CD4-positive, alpha-beta T cell treated with Interleukin-12 subunit alpha and Interleukin-12 subunit beta, for 1 hour (primary cell): ENCODE data around the gene CDKN2A.

Experiments used
- DNase-seq: peaks from one replicate; pipeline ENCODE4 v3.0.0-alpha.2; 2020

The CDKN2A gene

DNA sequence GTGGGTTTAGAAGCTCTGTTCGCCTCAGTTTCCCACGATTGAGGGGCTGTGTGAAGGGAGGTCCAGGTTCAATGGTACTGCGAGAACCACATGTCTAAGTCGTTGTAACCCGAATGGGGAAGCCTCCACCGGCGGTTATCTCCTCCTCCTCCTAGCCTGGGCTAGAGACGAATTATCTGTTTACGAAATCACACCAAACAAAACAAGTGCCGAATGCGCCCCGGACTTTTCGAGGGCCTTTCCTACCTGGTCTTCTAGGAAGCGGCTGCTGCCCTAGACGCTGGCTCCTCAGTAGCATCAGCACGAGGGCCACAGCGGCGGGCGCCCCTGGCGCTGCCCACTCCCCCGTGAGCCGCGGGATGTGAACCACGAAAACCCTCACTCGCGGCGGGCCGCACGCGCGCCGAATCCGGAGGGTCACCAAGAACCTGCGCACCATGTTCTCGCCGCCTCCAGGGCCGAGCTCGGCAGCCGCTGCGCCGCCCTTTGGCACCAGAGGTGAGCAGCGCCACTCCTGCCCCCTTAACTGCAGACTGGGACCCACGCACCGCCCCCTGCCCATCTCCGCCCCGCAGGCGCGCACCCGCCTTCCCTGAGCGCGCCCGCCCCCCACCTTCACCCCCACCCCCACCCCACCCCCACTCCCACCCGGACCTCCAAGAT lies at the start of gene CDKN2A:
Gene CDKN2A, minus strand, starts transcription at position 500 of the 663 bp plus-strand sequence.
- DNase-seq, result peak; percentile 69

DNA sequence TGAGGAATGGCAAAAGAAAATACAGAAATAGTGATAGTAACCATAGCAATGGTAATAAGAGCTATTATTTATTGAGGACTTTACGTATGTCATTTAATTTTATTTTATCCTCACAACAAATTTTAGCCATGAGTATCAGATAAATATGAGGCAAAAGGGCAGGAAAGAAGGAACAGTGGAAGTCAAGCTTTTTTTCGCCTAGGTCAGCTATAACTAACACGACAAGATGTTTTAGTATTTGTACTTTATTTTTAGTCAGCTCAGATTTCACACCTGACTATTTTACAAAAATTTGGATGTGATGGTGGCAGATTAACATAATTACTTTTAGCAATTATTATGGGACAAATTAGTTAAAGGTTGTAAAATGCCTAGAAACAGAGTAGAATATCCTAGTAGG lies 49.7 kb upstream of the CDKN2A start:
- DNase-seq, result no peak

DNA sequence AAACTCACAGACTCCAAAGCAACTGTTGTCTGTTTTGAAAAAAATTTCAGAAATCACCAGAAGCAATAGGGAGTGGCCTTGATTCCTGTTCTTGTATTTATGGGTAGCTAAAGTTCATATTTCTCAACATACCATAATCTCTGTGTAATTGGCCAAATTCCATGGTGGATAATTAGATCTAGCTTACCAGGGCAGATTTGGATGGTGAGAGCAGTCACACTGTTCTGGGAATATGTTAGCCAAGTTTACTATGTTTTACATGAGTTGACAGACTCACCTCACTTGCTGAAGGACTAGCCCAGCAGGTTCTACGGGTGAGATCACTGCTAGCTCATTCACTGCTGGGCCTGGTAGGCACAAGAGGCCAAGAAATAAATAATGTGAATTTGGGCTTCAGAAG lies 47.6 kb upstream of the CDKN2A start:
- no peak for DNase-seq

DNA sequence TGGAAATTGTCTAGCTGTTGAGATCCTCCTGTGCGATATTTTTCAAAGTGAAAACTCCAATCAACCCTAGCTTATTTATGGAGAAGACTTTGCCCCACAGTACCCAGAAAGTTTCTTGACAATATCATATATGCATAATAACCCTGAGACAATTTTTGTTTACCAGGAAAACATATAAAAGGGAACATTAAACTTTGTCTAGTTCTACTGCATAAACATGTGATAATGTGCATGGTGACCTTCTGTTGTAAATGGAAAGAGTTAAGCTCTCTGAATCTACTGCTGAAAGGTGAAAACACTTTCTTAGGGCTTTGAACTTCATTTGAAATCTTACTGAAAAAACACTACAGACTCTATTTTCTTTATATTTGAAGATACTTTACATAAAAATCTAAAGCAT lies 47.2 kb upstream of the CDKN2A start:
- no peak for DNase-seq

DNA sequence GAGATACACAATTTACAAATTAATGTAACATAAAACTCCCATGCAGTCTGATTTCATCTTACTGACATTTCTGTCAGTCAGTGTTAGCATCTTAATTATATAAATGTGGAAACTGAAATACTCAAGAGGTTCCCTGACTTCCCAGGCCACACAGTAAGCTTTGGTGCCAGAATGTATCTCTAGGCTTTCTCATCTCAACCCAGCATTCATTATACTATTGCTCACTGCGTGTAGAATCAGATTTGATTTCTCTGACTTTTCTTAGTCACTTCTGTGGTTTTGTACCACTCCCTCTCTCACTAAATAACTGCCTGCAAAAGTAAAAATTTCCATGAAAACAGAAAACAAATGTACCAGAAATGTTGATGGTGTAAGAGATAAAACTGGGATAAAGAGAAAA lies 46.6 kb upstream of the CDKN2A start:
- DNase-seq, result no peak

DNA sequence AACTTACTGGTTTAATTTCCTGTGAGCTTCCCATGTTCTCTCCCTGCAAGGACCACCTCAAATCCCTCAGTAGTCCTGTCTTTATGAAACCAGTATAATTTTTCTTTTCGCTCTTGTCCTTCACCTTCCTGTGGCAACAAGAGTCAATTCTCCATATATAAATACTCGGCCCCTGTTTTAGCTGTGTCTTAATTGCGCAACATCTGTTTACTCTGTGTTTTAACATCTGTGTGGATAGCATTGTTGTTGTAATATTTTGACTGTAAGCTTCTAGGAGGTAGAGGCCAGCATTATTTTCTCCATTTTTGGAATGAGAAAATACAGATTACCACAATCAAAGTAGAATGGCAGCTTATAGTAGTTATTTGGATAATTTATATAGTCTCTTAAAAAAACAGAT lies 45.1 kb upstream of the CDKN2A start:
- no peak for DNase-seq

DNA sequence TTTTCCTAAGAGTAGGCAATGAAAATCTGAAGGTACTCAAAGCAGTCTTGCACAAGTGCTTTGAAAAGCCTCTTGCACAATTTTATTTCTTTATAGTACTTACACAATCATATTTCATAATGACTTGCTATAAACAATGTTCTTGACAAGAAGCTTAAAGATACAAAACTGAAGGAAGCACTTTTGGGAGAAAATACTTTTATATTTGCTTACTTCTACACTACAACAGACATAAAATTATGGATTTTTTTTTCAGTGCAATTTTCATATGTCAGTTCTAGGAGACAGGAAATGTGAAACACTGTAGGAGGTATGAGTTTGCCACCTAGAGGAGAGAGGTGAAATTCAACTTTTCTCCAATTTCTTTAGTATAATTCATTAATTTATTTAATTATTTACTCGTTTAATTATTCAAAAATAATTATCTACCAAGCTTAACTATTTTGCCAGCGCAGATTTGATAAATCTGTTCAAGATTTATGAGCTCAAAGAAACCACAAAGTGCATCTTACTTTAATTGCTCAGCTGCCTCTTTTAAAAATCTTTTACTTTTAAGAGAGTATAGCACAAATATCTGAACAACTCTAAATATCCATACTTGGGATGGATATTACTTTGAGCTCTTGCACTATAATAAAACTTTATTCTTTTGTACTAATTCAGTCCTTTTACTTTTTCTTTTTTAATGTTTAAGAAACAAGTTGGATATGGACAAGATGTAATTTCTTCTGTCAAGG lies 43.9 kb upstream of the CDKN2A start:
- peak; percentile 45 for DNase-seq

DNA sequence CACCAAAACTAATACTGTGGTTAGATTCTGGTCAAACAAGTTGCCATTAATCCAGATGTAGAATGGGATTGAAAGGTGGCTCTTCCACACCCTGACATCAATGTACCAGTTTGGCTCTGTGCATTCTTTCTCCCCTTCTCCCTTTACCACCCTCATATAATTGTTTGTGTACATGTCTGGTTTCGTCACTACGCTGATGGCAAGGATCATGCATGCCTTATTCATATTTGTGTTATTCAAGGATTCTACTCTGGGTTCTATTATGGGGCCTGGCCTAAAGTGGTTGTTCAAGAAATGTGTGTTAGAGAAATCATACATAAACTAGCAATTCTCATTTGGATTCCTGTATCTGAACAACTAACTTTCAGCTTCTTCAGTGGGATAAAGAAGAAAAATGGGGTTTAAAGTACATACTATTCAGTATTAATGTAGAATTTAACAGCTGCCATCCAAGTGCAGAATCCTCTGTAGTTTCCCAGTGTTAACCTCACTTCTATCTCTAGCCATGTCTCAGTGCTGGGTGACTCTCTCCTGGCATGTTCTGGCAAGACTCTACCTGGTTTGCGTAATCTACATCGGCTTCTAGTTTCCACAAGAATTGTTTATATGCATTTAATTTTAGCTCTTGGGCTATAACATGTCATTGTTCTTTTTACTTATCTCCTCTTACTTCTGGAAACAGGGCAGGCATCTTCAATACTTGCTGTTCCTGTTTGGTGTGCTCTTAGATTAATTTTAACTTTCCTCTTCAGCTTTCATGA lies 42.9 kb upstream of the CDKN2A start:
- DNase-seq, result no peak

DNA sequence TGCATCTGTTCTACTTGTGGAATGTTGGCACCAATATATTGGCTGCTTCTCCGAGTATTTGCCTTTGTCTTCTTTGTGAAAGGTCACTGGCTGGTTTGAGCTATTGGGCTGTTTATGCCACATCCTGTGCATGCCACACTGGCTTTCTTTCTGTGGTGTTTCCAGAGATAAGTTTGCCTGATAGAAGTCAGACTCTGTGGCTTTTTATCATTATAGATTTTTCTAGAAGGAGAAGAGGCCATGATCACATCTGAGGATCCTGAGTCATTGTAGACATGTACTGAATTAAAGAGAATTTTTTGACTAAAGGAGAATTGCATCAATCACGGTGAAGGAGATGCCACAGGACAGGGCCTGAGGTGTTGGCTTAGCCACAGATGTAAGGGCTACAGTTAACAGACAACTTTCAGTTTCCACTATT lies 41.4 kb upstream of the CDKN2A start:
- peak; percentile 13 for DNase-seq

DNA sequence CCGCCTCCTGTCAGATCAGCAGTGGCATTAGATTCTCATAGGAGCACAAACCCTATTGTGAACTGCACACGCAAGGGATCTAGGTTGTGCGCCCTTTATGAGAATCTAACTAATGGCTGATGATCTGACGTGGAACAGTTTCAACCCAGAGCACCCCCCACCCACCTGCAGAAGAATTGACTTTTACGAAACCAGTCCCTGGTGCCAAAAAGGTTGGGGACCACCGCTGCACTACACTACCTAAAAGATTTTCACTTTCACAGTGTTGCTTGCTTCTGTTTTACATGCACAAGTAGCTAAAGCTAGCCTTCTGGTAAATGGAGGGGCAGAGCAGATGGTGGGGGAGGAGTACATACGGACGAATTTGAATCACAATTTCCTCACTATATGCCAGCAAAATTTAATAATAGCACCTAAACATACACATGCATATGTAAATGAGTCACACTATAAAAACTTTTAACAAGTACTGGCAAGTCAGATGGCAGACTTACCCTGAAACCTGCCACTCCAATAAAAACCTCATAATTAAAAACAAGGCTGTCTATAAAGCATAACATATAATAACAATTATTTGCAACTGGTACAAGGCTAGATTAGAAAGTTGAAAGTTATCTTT lies 38.9 kb upstream of the CDKN2A start:
- DNase-seq, result no peak

DNA sequence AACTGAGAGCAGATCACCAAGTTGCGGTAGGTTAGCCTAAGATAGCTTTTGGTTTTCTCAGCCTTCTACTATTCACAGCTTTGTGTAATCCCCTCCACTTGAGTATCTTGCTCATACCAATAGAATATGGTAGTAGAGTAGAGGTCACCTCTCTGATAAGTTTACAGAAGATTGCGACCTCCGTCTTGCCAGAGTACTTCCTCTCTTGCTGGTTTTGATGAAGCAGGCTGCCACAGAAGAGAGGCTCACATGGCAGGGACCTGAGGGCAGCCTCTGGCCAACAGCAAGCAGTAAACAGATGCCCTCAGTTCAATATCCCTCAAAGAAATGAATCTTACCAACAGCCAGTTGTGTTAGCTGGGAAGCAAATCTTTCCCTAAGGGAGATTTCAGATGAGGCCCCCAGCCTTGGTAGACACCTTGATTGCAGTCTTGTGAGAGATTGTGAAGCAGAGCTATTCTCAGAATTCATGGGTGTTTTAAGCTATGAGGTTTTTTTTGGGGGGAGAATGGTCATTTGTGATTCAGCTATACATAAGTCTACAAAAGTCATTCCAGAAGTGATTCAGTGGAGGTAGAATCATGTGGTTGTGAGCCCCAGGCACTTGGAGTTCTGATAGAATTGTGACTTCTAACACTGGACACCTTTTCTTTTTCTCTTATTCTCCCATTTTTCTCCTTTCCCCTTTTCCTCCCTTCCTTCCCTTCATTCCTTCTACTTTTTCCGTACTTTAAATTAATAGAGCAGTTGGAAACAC lies 37.6 kb upstream of the CDKN2A start:
- DNase-seq, result no peak

DNA sequence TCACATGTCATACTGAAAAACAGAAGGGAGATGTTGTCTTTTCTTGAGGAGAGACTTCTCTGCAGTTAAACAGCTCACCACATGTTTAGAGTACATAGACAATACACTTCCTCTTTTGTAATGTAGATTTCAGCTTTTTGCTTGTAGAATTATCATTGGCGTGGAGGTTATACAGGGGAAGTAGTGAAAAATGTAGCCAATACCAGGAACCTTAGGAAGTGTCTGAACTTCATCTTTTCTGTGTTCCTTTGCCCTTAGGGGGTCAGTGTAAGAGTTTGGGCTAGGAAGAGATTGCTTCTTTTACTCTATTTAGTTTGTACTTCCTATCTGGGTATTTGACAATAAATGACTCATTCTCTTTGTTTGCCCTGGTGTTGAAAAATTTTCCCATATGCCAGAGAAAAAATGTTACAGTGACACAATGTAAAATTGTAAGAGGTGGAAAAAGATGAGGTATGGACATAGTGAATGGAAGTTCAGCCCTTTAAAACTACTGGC lies 36.0 kb upstream of the CDKN2A start:
- DNase-seq, result no peak

DNA sequence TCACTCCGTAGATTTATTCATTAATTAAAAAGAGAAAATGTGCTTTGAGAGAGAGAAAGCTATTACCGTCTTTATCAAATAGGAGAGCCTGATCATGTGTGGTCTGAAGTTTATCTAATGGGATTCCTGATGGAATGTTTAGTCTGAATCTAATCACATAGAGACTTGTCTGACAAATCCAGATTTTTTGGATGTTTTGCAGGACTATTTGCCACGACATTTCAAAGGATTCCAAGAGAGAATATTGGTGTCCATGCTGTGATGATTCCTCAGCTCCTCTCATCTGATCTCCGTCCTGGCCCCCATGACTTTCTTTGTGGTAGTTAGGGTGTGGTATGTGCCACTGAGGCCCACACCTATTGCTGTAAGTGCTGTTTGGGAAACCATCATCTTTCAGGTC lies 35.0 kb upstream of the CDKN2A start:
- DNase-seq, result no peak

DNA sequence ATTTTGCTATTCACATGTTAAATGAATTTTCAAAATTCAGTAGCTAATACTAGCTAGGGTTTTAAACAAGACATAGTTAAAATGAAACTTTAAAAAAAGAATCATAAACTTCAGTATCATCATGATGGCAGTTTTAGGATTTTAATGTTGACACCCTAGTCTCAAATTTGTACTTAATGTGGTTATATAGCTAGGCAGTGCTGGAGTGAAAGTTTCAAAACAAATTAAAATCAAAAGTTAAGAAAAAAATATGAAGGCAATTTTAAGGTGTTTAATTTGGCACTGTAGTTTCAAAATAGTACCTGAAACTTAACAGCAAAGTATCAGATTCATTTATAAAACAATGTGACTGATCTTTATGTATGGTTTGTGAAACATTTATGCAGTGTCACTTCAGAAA lies 34.2 kb upstream of the CDKN2A start:
- DNase-seq, result no peak

DNA sequence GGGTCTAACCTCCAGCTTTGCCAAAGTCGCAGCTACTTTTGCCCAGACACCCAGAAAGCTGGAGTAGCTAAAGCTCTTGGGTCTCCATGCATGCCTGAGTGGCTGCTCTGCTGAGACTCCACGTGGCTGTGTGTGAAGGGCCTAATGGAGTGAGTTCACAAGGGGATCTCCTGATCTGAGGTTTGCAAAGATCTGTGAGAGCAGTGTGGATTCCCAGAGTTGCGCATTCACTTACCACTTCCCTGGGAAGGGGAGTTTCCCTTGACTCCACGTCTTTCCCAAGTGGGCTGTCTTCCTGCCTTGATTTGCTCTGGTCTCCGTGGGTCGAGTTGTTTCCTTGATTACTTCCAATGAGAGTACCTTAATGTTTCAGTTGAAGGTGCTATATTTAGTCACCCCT lies 32.5 kb upstream of the CDKN2A start:
- no peak for DNase-seq

DNA sequence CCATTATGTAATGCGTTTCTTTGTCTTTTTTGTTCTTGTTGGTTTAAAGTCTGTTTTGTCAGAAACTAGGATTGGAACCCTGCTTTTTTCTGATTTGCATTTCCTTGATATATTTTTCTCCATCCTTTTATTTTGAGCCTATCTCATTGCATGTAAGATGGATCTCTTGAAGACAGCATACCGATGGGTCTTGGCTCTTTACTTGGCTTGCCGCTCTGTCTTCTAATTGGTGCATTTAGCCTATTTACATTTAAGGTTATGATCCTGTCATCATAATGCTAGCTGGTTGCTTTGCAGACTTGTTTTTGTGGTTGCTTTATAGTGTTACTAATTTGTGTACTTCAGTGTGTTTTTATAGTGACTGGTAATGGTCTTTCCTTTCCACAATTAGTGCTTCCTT lies 28.2 kb upstream of the CDKN2A start:
- DNase-seq, result no peak

DNA sequence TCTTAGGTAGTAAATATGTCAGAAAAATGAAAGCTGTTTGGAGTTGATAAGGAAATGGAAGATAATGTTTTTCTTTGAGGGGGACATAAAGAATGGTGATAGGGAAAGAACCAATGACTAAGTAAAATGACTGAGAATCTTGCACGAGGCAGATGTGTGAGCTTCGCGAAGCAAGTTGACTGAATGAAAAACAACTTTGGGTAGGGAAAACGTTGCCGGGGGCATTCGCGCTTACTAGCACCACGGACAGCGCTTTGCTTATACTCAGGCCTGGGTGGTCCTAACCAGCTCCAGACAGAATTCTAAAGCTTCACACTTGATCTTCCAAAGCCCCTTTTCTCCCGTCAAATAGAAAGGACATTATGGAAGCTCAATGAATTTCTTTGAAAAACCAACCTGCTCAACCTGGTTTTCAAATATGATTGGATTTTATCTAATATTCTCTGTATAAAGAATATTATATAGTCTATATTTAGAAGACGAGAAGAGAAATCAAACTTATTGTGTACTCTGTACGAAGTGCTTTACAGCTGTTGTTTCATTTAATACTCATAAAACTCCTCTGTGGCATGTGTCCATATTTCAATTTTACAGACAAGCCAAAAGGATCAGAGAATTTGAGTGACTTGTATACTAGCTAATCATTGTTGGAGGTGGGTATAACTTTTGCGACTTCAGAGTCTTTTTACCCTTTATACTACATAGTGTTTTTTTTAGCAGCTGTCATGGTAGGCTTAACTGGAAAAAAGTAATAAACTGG lies 16.9 kb upstream of the CDKN2A start:
- DNase-seq, result no peak

DNA sequence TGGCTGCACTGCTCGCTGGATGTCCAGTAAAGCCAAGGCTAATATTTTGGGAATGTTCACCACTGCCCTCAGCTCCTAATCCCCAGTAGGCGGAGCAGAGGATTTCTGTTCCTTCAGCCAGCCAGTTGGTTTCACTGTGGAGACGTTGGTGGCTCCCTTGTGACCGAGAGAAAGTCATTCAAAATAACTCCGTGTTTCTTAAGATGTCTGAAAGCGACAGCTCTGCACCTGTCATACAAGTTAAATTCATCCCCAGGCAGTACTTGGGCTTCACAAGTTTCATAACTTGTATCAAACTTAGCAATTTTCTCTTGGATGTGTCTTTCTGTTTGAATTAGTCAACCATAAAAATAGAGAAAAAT lies 15.3 kb upstream of the CDKN2A start:
- no peak for DNase-seq

DNA sequence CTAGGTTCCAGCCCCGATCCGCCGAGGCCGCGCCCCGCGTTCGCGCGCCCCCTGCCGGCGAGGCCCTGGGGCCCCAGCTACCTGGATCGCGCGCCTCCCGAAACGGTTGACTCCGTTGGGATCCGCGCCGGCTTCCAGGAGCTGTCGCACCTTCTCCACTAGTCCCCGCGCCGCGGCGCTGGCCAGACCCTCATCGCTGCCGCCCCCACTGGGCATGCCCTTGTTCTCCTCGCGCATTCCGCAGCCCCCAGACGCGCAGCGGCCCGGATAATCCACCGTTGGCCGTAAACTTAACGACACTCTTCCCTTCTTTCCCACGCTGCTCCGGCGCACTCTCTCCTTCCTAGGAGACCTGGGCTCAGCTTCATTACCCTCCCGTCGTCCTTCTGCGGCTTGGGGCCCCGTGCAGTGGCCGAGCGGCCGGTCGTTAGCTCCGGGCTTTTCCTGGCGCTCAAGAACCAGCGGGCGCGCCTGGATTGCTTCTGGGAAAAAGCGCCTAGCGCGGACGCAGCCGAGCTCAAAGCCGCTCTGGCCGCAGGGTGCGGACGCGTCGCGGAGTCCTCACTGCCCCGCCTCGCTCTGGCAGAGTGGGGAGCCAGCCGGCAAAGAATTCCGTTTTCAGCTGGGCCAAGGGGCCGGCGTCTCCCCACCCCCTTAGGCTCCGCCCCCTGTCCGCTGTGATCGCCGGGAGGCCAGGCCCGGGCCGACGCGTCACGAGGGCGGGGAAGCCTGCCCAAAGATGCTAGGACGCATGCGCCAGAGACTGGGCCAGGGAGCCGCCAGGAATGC lies 14.7 kb upstream of the CDKN2A start, which contains the start of gene CDKN2B:
Gene CDKN2B, minus strand, starts transcription at position 589 of the 789 bp plus-strand sequence. Its CDS starts 352 bp downstream, at position 237.
- peak; percentile 82 for DNase-seq

DNA sequence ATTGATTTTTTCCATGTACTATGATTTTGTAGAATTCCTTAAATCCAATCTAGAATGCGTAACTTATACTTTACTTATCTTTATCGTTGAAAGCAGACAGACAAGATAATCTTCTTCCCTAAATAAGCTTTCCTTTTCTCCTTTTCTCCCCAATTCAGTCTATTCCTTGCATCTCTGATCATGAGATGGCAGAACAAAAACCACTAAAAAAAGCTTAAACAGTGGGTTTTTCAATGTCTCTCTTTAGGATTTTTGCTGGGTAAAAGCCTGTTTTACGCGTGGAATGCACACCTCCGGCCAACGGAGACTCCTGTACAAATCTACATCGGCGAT lies 14.2 kb upstream of the CDKN2A start:
- DNase-seq, result no peak
